ENCODE results near the gene ULK4.

ULK4 gene

GRCh38 chr3:41522612-41523011 is 439.3 kb downstream of the ULK4 start:
- H3K9ac ChIP-seq (ENCODE audit: low read depth, low read length) = no peak overlapping the region
- peaks cover 7% of the 10 kb centered on the region for H3K4me1 ChIP-seq (ENCODE audit: control insufficient read depth, insufficient read depth, low read length)
- H3K4me3 ChIP-seq (ENCODE audit: low read depth, low read length) = no peak overlapping the region
- no peaks in the 10 kb centered on the region for H3K9me3 ChIP-seq (ENCODE audit: control insufficient read depth, insufficient read depth, low read length)
- no peaks in the 10 kb centered on the region for H3K36me3 ChIP-seq (ENCODE audit: control insufficient read depth, insufficient read depth, low read length)
- no peaks in the 10 kb centered on the region for H3K27me3 ChIP-seq (ENCODE audit: control insufficient read depth, insufficient read depth, low read length)
- H3K27ac ChIP-seq (ENCODE audit: low read depth, low read length) = no peak overlapping the region

GRCh38 chr3:41521010-41521655 is 440.8 kb downstream of the ULK4 start:
- Histone ChIP-seq H3K27ac (ENCODE audit: low read depth, low read length) (no peak overlapping the region), H3K36me3 (ENCODE audit: control insufficient read depth, insufficient read depth, low read length) (no peaks in the 10 kb centered on the region), H3K9ac (ENCODE audit: low read depth, low read length) (no peak overlapping the region), H3K4me1 (ENCODE audit: control insufficient read depth, insufficient read depth, low read length) (peaks cover 7% of the 10 kb centered on the region), H3K27me3 (ENCODE audit: control insufficient read depth, insufficient read depth, low read length) (no peaks in the 10 kb centered on the region), H3K4me3 (ENCODE audit: low read depth, low read length) (no peak overlapping the region), H3K9me3 (ENCODE audit: control insufficient read depth, insufficient read depth, low read length) (no peaks in the 10 kb centered on the region)

GRCh38 chr3:41519746-41520145 is 442.2 kb downstream of the ULK4 start:
- Histone ChIP-seq H3K36me3 (ENCODE audit: control insufficient read depth, insufficient read depth, low read length) (no peaks in the 10 kb centered on the region), H3K9me3 (ENCODE audit: control insufficient read depth, insufficient read depth, low read length) (no peaks in the 10 kb centered on the region), H3K27me3 (ENCODE audit: control insufficient read depth, insufficient read depth, low read length) (no peaks in the 10 kb centered on the region), H3K4me3 (ENCODE audit: low read depth, low read length) (no peak overlapping the region), H3K9ac (ENCODE audit: low read depth, low read length) (no peak overlapping the region), H3K4me1 (ENCODE audit: control insufficient read depth, insufficient read depth, low read length) (peaks cover 7% of the 10 kb centered on the region), H3K27ac (ENCODE audit: low read depth, low read length) (no peak overlapping the region)

GRCh38 chr3:41518626-41519025 is 443.3 kb downstream of the ULK4 start:
- H3K27me3 ChIP-seq (ENCODE audit: control insufficient read depth, insufficient read depth, low read length) = no peaks in the 10 kb centered on the region
- H3K9me3 ChIP-seq (ENCODE audit: control insufficient read depth, insufficient read depth, low read length) = no peaks in the 10 kb centered on the region
- no peak overlapping the region for H3K27ac ChIP-seq (ENCODE audit: low read depth, low read length)
- H3K36me3 ChIP-seq (ENCODE audit: control insufficient read depth, insufficient read depth, low read length) = no peaks in the 10 kb centered on the region
- H3K4me3 ChIP-seq (ENCODE audit: low read depth, low read length) = no peak overlapping the region
- H3K4me1 ChIP-seq (ENCODE audit: control insufficient read depth, insufficient read depth, low read length) = peaks cover 7% of the 10 kb centered on the region
- no peak overlapping the region for H3K9ac ChIP-seq (ENCODE audit: low read depth, low read length)

GRCh38 chr3:41508063-41508696 is 453.7 kb downstream of the ULK4 start:
- H3K36me3 ChIP-seq (ENCODE audit: control insufficient read depth, insufficient read depth, low read length) = no peaks in the 10 kb centered on the region
- H3K9me3 ChIP-seq (ENCODE audit: control insufficient read depth, insufficient read depth, low read length) = no peaks in the 10 kb centered on the region
- no peak overlapping the region for H3K27ac ChIP-seq (ENCODE audit: low read depth, low read length)
- no peak overlapping the region for H3K4me3 ChIP-seq (ENCODE audit: low read depth, low read length)
- H3K9ac ChIP-seq (ENCODE audit: low read depth, low read length) = no peak overlapping the region
- H3K4me1 ChIP-seq (ENCODE audit: control insufficient read depth, insufficient read depth, low read length) = peaks cover 8% of the 10 kb centered on the region; the same call in 1 of the 2 replicates
- no peaks in the 10 kb centered on the region for H3K27me3 ChIP-seq (ENCODE audit: control insufficient read depth, insufficient read depth, low read length)

GRCh38 chr3:41507336-41508062 is 454.4 kb downstream of the ULK4 start:
- Histone ChIP-seq H3K4me1 (ENCODE audit: control insufficient read depth, insufficient read depth, low read length) (peaks cover 8% of the 10 kb centered on the region; the same call in 1 of the 2 replicates), H3K9me3 (ENCODE audit: control insufficient read depth, insufficient read depth, low read length) (no peaks in the 10 kb centered on the region), H3K36me3 (ENCODE audit: control insufficient read depth, insufficient read depth, low read length) (no peaks in the 10 kb centered on the region), H3K4me3 (ENCODE audit: low read depth, low read length) (no peak overlapping the region), H3K9ac (ENCODE audit: low read depth, low read length) (no peak overlapping the region), H3K27ac (ENCODE audit: low read depth, low read length) (no peak overlapping the region), H3K27me3 (ENCODE audit: control insufficient read depth, insufficient read depth, low read length) (no peaks in the 10 kb centered on the region)

GRCh38 chr3:41503998-41504623 is 457.8 kb downstream of the ULK4 start:
- no peaks in the 10 kb centered on the region for H3K27me3 ChIP-seq (ENCODE audit: control insufficient read depth, insufficient read depth, low read length)
- H3K9ac ChIP-seq (ENCODE audit: low read depth, low read length) = no peak overlapping the region
- no peak overlapping the region for H3K27ac ChIP-seq (ENCODE audit: low read depth, low read length)
- no peak overlapping the region for H3K4me3 ChIP-seq (ENCODE audit: low read depth, low read length)
- H3K4me1 ChIP-seq (ENCODE audit: control insufficient read depth, insufficient read depth, low read length) = peaks cover 3% of the 10 kb centered on the region; the same call in 1 of the 2 replicates
- H3K9me3 ChIP-seq (ENCODE audit: control insufficient read depth, insufficient read depth, low read length) = no peaks in the 10 kb centered on the region
- H3K36me3 ChIP-seq (ENCODE audit: control insufficient read depth, insufficient read depth, low read length) = no peaks in the 10 kb centered on the region

- H3K27ac ChIP-seq (ENCODE audit: low read depth, low read length) = no peak overlapping the region
- no peaks in the 10 kb centered on the region for H3K9me3 ChIP-seq (ENCODE audit: control insufficient read depth, insufficient read depth, low read length)
- no peak overlapping the region for H3K4me3 ChIP-seq (ENCODE audit: low read depth, low read length)
These were observed 459.4 kb downstream of the ULK4 start for GRCh38 chr3:41502481-41502880.

GRCh38 chr3:41502023-41502422 is 459.9 kb downstream of the ULK4 start:
- Histone ChIP-seq H3K27me3 (ENCODE audit: control insufficient read depth, insufficient read depth, low read length) (no peaks in the 10 kb centered on the region), H3K4me1 (ENCODE audit: control insufficient read depth, insufficient read depth, low read length) (peaks cover 3% of the 10 kb centered on the region; the same call in 1 of the 2 replicates), H3K36me3 (ENCODE audit: control insufficient read depth, insufficient read depth, low read length) (no peaks in the 10 kb centered on the region), H3K9ac (ENCODE audit: low read depth, low read length) (no peak overlapping the region), H3K27ac (ENCODE audit: low read depth, low read length) (no peak overlapping the region), H3K9me3 (ENCODE audit: control insufficient read depth, insufficient read depth, low read length) (no peaks in the 10 kb centered on the region), H3K4me3 (ENCODE audit: low read depth, low read length) (no peak overlapping the region)

More at GRCh38 chr3:41502481-41502880, 459.4 kb downstream of the ULK4 start:
- Histone ChIP-seq H3K9ac (ENCODE audit: low read depth, low read length) (no peak overlapping the region), H3K36me3 (ENCODE audit: control insufficient read depth, insufficient read depth, low read length) (no peaks in the 10 kb centered on the region), H3K4me1 (ENCODE audit: control insufficient read depth, insufficient read depth, low read length) (peaks cover 3% of the 10 kb centered on the region; the same call in 1 of the 2 replicates), H3K27me3 (ENCODE audit: control insufficient read depth, insufficient read depth, low read length) (no peaks in the 10 kb centered on the region)

- no peaks in the 10 kb centered on the region for H3K36me3 ChIP-seq (ENCODE audit: control insufficient read depth, insufficient read depth, low read length)
- no peaks in the 10 kb centered on the region for H3K4me1 ChIP-seq (ENCODE audit: control insufficient read depth, insufficient read depth, low read length)
- no peak overlapping the region for H3K9ac ChIP-seq (ENCODE audit: low read depth, low read length)
- no peaks in the 10 kb centered on the region for H3K9me3 ChIP-seq (ENCODE audit: control insufficient read depth, insufficient read depth, low read length)
- H3K27ac ChIP-seq (ENCODE audit: low read depth, low read length) = no peak overlapping the region
- H3K27me3 ChIP-seq (ENCODE audit: control insufficient read depth, insufficient read depth, low read length) = no peaks in the 10 kb centered on the region
- H3K4me3 ChIP-seq (ENCODE audit: low read depth, low read length) = no peak overlapping the region
These were observed 463.1 kb downstream of the ULK4 start for GRCh38 chr3:41498847-41499246.
